ENCODE results near the gene PPP1R3D.

PPP1R3D gene

DNA sequence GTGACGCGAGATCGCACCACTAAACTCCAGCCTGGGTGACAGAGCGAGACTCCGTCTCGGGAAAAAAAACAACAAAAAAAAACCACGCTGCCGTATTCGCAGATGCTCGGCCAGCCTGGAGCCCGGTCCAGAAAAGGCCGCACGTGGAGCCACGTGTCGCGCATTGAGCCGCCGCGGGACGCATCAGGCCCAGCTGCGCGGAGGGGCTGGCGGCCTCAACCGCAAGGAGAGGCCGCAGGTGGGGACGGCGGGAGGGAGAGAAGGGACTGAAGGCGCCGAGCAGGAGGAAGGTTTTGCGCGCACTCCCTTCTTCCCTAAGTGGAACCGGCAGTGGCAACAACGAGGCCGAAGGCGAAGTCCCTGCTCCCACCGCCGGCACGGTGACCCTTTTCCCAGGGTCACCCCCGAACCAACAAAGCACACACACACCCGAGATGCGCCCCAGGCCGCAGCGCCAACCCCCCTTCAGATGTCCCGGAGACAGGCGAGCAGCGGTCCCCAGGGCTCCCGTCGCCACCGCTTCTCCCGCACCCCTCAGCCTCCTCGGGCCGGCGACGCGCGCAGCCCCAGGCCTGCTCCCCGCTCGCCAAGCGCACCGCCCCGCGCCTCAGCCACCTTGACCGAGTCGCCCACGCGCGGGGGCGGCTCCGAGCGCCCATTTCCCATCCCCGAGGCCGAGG, 7.3 kb downstream of the PPP1R3D start:
- no peak for DNase-seq (ENCODE audit: low read depth)
- no peak overlapping the region for H3K4me3 ChIP-seq (ENCODE audit: low read depth, low read length)
- in situ Hi-C loops (cut with HindIII; ENCODE audit: low sequenced_read_pairs) = no loop called here
- TF ChIP-seq, protein P1, sequence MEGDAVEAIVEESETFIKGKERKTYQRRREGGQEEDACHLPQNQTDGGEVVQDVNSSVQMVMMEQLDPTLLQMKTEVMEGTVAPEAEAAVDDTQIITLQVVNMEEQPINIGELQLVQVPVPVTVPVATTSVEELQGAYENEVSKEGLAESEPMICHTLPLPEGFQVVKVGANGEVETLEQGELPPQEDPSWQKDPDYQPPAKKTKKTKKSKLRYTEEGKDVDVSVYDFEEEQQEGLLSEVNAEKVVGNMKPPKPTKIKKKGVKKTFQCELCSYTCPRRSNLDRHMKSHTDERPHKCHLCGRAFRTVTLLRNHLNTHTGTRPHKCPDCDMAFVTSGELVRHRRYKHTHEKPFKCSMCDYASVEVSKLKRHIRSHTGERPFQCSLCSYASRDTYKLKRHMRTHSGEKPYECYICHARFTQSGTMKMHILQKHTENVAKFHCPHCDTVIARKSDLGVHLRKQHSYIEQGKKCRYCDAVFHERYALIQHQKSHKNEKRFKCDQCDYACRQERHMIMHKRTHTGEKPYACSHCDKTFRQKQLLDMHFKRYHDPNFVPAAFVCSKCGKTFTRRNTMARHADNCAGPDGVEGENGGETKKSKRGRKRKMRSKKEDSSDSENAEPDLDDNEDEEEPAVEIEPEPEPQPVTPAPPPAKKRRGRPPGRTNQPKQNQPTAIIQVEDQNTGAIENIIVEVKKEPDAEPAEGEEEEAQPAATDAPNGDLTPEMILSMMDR (IDR thresholded peaks at IDR 0.05; ENCODE audit: low read depth, low read length, missing control alignments) = no peak

GRCh38 chr20:59931511-59932312, 8.4 kb downstream of the PPP1R3D start:
- TF ChIP-seq, protein P1 (IDR thresholded peaks at IDR 0.05; ENCODE audit: low read depth, low read length, missing control alignments) = no peak
- in situ Hi-C loops (cut with HindIII; ENCODE audit: low sequenced_read_pairs) = no loop called here
- DNase-seq (ENCODE audit: low read depth) = no peak
- H3K4me3 ChIP-seq (ENCODE audit: low read depth, low read length) = no peak overlapping the region

DNA sequence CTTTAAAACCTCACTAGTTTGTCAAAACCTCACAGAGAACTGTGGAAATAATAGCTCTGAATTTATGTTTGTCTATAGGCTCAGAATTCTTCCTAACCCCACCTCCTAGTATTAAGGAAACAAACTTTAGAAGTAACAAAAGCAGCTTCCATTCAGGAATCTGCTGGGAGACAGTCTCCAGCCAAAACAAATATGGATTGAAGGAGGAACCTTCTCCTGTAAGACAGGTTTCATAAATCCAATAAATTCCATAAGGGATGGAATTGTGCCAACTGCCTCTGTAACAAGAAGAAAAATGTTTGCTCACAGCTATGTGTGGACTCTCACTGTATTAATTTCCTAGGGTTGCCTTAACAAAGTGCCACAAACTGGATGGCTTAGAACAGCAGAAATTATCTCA, 14.2 kb downstream of the PPP1R3D start:
- in situ Hi-C loops (cut with HindIII; ENCODE audit: low sequenced_read_pairs) = no loop called here
- no peak for DNase-seq (ENCODE audit: low read depth)
- TF ChIP-seq, protein P1 (IDR thresholded peaks at IDR 0.05; ENCODE audit: low read depth, low read length, missing control alignments) = no peak
- H3K4me3 ChIP-seq (ENCODE audit: low read depth, low read length) = no peak overlapping the region

DNA sequence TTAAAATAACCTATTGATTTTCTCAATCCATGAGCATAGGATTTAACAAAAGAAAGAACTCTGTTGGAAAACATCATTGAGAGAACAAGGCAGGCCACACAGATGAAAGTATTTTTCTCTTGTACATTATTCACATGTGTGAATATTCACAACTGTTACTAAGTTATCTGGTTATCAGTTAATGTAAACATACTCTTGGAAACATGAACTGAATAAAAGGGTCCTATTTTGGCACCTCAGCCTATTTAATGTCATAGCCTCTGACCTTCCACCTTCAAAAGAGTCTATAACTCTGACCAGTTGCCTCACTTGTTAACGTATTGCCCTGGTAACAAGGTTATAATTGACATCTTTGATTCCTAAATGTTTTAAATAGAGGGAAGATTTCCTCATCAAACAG, 14.7 kb downstream of the PPP1R3D start:
- H3K4me3 ChIP-seq (ENCODE audit: low read depth, low read length) = no peak overlapping the region
- TF ChIP-seq, protein P1 (IDR thresholded peaks at IDR 0.05; ENCODE audit: low read depth, low read length, missing control alignments) = no peak
- in situ Hi-C loops (cut with HindIII; ENCODE audit: low sequenced_read_pairs) = no loop called here
- DNase-seq (ENCODE audit: low read depth) = no peak

DNA sequence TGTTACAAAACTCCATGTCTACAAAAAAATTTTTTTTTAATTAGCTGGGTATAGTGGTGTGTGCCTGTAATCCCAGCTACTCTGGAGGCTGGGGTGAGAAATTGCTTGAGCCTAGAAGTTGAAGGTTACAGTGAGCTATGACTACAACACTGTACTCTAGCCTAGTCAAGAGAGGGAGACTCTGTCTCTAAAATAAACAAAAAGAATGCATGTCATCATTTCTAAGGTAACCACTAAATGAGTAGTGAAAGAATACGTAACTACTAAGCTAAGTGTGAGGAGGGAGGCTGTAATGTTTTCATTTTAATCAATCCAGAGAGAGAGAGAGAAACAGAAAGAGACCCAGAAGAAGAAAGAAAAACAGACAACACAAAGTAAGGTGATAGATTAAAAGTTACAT, 16.6 kb downstream of the PPP1R3D start:
- in situ Hi-C loops (cut with HindIII; ENCODE audit: low sequenced_read_pairs) = no loop called here
- TF ChIP-seq, protein P1 (IDR thresholded peaks at IDR 0.05; ENCODE audit: low read depth, low read length, missing control alignments) = no peak

GRCh38 chr20:59920944-59921343, 19.2 kb downstream of the PPP1R3D start:
- TF ChIP-seq, protein P1 (IDR thresholded peaks at IDR 0.05; ENCODE audit: low read depth, low read length, missing control alignments) = no peak
- no peak overlapping the region for H3K4me3 ChIP-seq (ENCODE audit: low read depth, low read length)
- DNase-seq (ENCODE audit: low read depth) = no peak
- in situ Hi-C loops (cut with HindIII; ENCODE audit: low sequenced_read_pairs) = no loop called here

More for the DNA sequence above, 16.6 kb downstream of the PPP1R3D start:
- DNase-seq (ENCODE audit: low read depth) = no peak
- H3K4me3 ChIP-seq (ENCODE audit: low read depth, low read length) = no peak overlapping the region
